Measurements from ENCODE around the gene CADPS2.

DNA sequence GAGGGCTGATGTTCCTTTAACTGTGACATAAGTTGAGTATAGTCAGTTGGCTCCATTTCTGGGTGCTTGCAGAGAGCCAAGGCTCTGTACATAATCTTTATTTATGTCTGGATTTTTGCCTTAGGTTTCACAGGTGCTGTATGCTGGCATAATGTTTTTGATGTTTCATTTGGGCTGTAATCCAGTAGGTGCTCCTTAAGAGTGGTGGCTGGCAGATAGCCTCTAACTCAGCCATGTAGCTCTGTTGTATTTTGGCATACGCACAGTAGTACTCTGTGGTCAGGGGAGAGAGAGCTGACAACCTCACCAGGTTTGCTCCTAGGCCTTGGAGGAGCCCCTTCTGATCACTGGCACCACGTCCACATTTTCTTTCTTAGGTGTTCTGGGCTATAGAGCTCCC lies 248.5 kb downstream of the CADPS2 start:
- no peak for TF ChIP-seq CTCF (conservative IDR thresholded peaks at IDR 0.05; ENCODE audit: low read length)
- TF ChIP-seq EZH2phosphoT487 (IDR thresholded peaks at IDR 0.05; ENCODE audit: borderline replicate concordance): no peak

Data from Loucy (cell line).